HepG2 (cell line): ENCODE data around the gene GRIN2C. TPM values are rescaled to one million over a fixed set of nuclear protein-coding genes. Genes with fewer than 3 reads are reported as not detected.
A peak's percentile ranks its signal among the peaks of the same experiment; 100 is the strongest.

Source experiments
- CSRNP2 ChIP-seq: sonication (generic); formaldehyde crosslinking; conservative IDR thresholded peaks from 2 replicates; pipeline ENCODE4 v1.8.0; 2022; ENCODE audit warnings: low read depth, missing genetic modification reagents
- DDIT3 ChIP-seq: sonication (generic); formaldehyde crosslinking; IDR thresholded peaks from 2 replicates; pipeline ENCODE4 v1.4.0; 2020; ENCODE audit warnings: mild to moderate bottlenecking, missing genetic modification reagents
- EED ChIP-seq: sonication (generic); formaldehyde crosslinking; IDR thresholded peaks from 2 replicates; pipeline ENCODE4 v1.5.0; 2020; ENCODE audit warnings: mild to moderate bottlenecking, missing genetic modification reagents
- MED8 ChIP-seq: sonication (generic); formaldehyde crosslinking; IDR thresholded peaks from 2 replicates; pipeline ENCODE4 v1.8.1; 2023; ENCODE audit warnings: mild to moderate bottlenecking, missing genetic modification reagents; ENCODE audit not compliant: insufficient replicate concordance
- NONO ChIP-seq, 2 experiments: fragments of 450-650 bp in 1 of 2; sonication (generic) in 1 of 2; formaldehyde crosslinking in 1 of 2; IDR thresholded peaks in 1 of 2; conservative IDR thresholded peaks in 1 of 2; 2 replicates each; pipeline versions ENCODE4 v1.6.1 to v1.8.0; 2017 to 2022; ENCODE audit warnings: mild to moderate bottlenecking in 1 of 2, missing genetic modification reagents in 1 of 2, moderate library complexity in 1 of 2
- NR2F1 ChIP-seq, 2 experiments: fragments of 450-650 bp in 1 of 2; formaldehyde crosslinking in 1 of 2; IDR thresholded peaks; 2 replicates each; pipeline versions ENCODE4 v1.5.0 to v1.6.1; 2016 to 2020; ENCODE audit warnings: mild to moderate bottlenecking in 1 of 2, missing compliant biosample characterization in 1 of 2, missing genetic modification reagents in 1 of 2, moderate library complexity in 1 of 2
- NR2F6 ChIP-seq, 2 experiments: IDR thresholded peaks; 2 replicates each; pipeline ENCODE4 v1.6.1; 2016; ENCODE audit warnings: antibody characterized with exemption in 1 of 2, mild to moderate bottlenecking in 1 of 2
- ZBTB46 ChIP-seq: sonication (generic); formaldehyde crosslinking; IDR thresholded peaks from 2 replicates; pipeline ENCODE4 v1.4.0; 2020; ENCODE audit warnings: mild to moderate bottlenecking, missing genetic modification reagents, borderline replicate concordance
- ZNF644 ChIP-seq: IDR thresholded peaks from 2 replicates; pipeline ENCODE4 v1.6.1; 2016; ENCODE audit warnings: low read depth
- ZNF7 ChIP-seq: IDR thresholded peaks from 2 replicates; pipeline ENCODE4 v1.6.1; 2016; ENCODE audit warnings: missing biosample characterization, missing genetic modification reagents
- ZNF790 ChIP-seq: sonication (generic); formaldehyde crosslinking; IDR thresholded peaks from 2 replicates; pipeline ENCODE4 v1.8.0; 2022; ENCODE audit warnings: missing genetic modification reagents, mild to moderate bottlenecking, borderline replicate concordance
- ZSCAN29 ChIP-seq: sonication (generic); formaldehyde crosslinking; conservative IDR thresholded peaks from 2 replicates; pipeline ENCODE4 v1.4.0; 2020; ENCODE audit warnings: mild to moderate bottlenecking, missing genetic modification reagents
- polyA plus RNA-seq, 8 experiments: library from polyadenylated mRNA; depleted of rRNA in 3 of 8; stranded (reverse) in 7 of 8; unstranded in 1 of 8; fragments of >200 nt; fragmentation: Illumina TruSeq in 4 of 8; extraction: Trizol in 4 of 8; gene quantifications; 2 replicates each; pipeline versions ENCODE4 v1.2.1 to v1.2.3, GENCODE V29; 2011 to 2016; ENCODE audit warnings: low read depth in 4 of 8, missing spikeins in 1 of 8, mixed read lengths in 1 of 8; ENCODE audit not compliant: insufficient read depth in 1 of 8
- total RNA-seq, 5 experiments: library from RNA; depleted of rRNA; stranded (reverse); fragments of >200 nt; fragmentation: Illumina TruSeq; extraction: Trizol; gene quantifications; 2 replicates each; pipeline ENCODE4 v1.2.3, GENCODE V29; 2016; ENCODE audit warnings: low read depth in 1 of 5
- TF ChIP-seq, protein P1 (sequence below): sonication (generic); formaldehyde crosslinking; IDR thresholded peaks from 2 replicates; pipeline ENCODE4 v1.4.0; 2020; ENCODE audit warnings: missing genetic modification reagents
- TF ChIP-seq, protein P2 (sequence below): sonication (generic); formaldehyde crosslinking; IDR thresholded peaks from 2 replicates; pipeline ENCODE4 v1.4.0; 2020; ENCODE audit warnings: missing genetic modification reagents, mild to moderate bottlenecking, borderline replicate concordance

Gene GRIN2C
- total and polyA plus RNA-seq, 2 of the 13 experiments (the other 11 are each of a cell fraction or from before 2014, with no cell fraction given) = 0.03 to 0.11 TPM

GRCh38 chr17:74872313-74873036, 12.8 kb upstream of the GRIN2C start, which contains the start of gene FDXR (continued):
- TF ChIP-seq ZNF644 (CRISPR knock-in tag) (0 out of 2 replicates have a peak, but pooled peaks have one; percentile 7), ZNF7 (CRISPR knock-in tag) (no peak), ZBTB46 (CRISPR knock-in tag) (peak; percentile 72; the same call in 1 of the 2 replicates), DDIT3 (CRISPR knock-in tag) (no peak), NR2F6 (IDR thresholded peaks at IDR 0.05) (no peak), NR2F6 (CRISPR knock-in tag; IDR thresholded peaks at IDR 0.05) (peak; percentile 56; the same call in 1 of the 2 replicates), NONO (IDR thresholded peaks at IDR 0.05) (no peak), NONO (CRISPR knock-in tag; conservative IDR thresholded peaks at IDR 0.05) (peak; percentile 89), NR2F1 (CRISPR knock-in tag; IDR thresholded peaks at IDR 0.05) (peak in 1 of 2 experiments; percentile 26; a peak in 1 of 4 replicates), ZNF790 (CRISPR knock-in tag) (no peak), EED (CRISPR knock-in tag) (peak; percentile 85), MED8 (CRISPR knock-in tag) (no peak), ZSCAN29 (CRISPR knock-in tag) (peak; percentile 98), CSRNP2 (CRISPR knock-in tag) (no peak)
- TF ChIP-seq, protein P1, sequence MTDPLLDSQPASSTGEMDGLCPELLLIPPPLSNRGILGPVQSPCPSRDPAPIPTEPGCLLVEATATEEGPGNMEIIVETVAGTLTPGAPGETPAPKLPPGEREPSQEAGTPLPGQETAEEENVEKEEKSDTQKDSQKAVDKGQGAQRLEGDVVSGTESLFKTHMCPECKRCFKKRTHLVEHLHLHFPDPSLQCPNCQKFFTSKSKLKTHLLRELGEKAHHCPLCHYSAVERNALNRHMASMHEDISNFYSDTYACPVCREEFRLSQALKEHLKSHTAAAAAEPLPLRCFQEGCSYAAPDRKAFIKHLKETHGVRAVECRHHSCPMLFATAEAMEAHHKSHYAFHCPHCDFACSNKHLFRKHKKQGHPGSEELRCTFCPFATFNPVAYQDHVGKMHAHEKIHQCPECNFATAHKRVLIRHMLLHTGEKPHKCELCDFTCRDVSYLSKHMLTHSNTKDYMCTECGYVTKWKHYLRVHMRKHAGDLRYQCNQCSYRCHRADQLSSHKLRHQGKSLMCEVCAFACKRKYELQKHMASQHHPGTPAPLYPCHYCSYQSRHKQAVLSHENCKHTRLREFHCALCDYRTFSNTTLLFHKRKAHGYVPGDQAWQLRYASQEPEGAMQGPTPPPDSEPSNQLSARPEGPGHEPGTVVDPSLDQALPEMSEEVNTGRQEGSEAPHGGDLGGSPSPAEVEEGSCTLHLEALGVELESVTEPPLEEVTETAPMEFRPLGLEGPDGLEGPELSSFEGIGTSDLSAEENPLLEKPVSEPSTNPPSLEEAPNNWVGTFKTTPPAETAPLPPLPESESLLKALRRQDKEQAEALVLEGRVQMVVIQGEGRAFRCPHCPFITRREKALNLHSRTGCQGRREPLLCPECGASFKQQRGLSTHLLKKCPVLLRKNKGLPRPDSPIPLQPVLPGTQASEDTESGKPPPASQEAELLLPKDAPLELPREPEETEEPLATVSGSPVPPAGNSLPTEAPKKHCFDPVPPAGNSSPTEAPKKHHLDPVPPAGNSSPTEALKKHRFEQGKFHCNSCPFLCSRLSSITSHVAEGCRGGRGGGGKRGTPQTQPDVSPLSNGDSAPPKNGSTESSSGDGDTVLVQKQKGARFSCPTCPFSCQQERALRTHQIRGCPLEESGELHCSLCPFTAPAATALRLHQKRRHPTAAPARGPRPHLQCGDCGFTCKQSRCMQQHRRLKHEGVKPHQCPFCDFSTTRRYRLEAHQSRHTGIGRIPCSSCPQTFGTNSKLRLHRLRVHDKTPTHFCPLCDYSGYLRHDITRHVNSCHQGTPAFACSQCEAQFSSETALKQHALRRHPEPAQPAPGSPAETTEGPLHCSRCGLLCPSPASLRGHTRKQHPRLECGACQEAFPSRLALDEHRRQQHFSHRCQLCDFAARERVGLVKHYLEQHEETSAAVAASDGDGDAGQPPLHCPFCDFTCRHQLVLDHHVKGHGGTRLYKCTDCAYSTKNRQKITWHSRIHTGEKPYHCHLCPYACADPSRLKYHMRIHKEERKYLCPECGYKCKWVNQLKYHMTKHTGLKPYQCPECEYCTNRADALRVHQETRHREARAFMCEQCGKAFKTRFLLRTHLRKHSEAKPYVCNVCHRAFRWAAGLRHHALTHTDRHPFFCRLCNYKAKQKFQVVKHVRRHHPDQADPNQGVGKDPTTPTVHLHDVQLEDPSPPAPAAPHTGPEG (CRISPR knock-in tag) = peak; percentile 56; the same call in 1 of the 2 replicates
- TF ChIP-seq, protein P2, sequence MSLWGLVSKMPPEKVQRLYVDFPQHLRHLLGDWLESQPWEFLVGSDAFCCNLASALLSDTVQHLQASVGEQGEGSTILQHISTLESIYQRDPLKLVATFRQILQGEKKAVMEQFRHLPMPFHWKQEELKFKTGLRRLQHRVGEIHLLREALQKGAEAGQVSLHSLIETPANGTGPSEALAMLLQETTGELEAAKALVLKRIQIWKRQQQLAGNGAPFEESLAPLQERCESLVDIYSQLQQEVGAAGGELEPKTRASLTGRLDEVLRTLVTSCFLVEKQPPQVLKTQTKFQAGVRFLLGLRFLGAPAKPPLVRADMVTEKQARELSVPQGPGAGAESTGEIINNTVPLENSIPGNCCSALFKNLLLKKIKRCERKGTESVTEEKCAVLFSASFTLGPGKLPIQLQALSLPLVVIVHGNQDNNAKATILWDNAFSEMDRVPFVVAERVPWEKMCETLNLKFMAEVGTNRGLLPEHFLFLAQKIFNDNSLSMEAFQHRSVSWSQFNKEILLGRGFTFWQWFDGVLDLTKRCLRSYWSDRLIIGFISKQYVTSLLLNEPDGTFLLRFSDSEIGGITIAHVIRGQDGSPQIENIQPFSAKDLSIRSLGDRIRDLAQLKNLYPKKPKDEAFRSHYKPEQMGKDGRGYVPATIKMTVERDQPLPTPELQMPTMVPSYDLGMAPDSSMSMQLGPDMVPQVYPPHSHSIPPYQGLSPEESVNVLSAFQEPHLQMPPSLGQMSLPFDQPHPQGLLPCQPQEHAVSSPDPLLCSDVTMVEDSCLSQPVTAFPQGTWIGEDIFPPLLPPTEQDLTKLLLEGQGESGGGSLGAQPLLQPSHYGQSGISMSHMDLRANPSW (CRISPR knock-in tag) = no peak; the same call in 1 of the 2 replicates
